Measurements from ENCODE around the gene ASTE1. TPM values are rescaled to one million over a fixed set of nuclear protein-coding genes. Genes with fewer than 3 reads are reported as not detected.
"Not testable (repeated sequence)": the region's sequence is repeated elsewhere in the genome, so short reads cannot be mapped to it uniquely, and the experiment has no call there.

Gene ASTE1, protein sequence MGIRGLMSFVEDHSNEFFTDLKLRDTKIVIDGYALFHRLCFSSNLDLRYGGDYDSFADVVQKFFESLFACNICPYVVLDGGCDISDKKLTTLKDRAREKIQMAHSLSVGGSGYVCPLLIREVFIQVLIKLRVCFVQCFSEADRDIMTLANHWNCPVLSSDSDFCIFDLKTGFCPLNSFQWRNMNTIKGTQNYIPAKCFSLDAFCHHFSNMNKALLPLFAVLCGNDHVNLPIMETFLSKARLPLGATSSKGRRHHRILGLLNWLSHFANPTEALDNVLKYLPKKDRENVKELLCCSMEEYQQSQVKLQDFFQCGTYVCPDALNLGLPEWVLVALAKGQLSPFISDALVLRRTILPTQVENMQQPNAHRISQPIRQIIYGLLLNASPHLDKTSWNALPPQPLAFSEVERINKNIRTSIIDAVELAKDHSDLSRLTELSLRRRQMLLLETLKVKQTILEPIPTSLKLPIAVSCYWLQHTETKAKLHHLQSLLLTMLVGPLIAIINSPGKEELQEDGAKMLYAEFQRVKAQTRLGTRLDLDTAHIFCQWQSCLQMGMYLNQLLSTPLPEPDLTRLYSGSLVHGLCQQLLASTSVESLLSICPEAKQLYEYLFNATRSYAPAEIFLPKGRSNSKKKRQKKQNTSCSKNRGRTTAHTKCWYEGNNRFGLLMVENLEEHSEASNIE
- 11.9 TPM for total RNA-seq

DNA sequence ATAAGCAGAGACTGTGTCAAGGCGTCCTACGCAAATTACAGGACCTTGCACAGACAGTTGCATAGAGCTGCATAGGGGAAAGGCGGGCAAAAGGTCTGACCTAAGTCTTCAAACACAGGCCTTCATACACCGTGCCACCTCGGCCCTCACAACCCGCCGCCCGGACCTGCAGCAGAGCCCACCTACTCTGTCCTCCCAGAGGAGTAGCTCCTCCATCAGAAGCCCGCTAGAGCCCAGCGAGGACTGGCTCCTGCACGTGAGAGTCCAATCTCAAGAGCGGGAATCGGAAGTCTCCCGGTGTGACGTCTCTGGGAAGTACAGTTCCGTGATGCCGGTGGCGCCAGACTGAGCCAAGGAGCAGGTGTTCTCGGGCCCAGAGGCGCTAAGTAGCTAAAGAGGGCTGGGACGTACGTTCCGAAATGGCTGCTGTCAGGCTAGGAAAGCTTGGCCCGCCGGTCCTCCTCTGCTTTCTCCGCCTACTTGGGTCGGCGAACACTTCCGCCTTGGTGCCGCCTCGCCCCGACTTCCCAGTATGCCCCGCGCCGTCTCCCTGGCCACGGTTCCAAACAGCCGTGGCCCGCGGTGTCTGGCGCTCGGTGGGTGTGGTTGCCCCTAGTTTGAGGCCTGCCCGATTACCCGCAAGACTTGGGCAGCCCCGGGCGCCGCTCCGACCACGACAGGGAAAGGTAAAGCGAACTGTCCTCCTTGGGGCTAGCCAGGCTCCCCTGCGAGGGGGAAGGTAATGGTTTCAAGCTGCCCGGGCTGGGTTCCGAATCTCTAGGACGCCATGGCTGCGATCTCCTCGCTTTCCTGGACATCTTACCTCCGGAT, at the start of gene ASTE1, which contains the start of gene NEK11:
Gene ASTE1, minus strand, starts transcription at position 505 of the 831 bp plus-strand sequence. CDS start 1,519 bp downstream, outside the sequence.
Gene NEK11, plus strand, starts transcription at position 557 of the 831 bp plus-strand sequence. CDS start 2,832 bp downstream, outside the sequence.
- peak; percentile 90 for DNase-seq

DNA sequence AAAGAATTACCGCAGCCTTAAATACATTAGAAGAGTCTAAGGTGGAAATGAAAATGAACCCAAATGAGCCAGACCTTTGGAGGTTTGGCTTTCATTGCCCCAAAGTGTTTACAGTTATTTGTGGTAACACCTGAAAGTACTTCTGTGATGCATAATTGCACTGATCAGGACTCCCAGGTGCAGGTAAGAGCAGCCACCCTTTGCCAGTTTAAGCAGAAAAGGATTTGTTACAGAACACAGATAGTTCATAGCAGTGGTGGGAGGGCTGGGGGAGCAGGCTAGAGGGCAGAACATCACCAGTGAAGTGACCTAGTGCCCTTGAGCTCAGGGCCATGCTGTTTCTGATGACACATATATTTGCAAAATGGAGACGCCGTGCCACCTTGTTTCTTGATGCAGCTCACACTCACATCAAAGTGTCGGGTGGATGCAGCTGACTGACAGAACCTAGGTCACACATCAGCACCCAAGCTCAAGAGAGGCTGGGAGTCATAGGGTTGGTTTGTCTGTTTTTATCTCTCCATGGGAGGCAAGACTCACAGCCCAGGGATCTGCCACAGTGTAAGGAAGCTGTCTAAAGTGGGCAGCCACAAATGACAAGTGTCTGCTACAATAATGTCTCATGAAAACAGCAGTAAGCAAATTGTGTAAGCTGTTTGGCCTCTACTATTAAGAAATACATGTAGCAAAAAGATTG, 49.2 kb upstream of the ASTE1 start:
- no peak for DNase-seq

DNA sequence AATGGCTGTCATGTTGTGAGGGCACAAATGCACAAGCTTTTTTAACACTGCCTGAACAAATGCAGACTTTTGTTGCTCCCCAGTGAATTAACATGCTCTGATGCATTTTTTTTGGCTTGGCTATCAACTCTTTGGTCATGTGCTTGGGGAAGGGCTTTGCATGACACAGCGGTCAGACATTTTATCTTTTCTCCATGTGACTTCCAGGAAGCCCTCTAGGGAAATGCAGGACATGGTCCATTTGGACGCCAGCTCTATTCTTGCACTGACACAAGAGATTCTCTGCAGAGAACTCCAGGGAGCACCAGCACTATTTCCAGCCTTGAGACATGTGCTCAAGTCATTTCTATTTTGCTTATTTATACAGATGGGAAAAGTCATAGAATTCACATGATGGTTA, 46.2 kb upstream of the ASTE1 start:
- DNase-seq: no peak

DNA sequence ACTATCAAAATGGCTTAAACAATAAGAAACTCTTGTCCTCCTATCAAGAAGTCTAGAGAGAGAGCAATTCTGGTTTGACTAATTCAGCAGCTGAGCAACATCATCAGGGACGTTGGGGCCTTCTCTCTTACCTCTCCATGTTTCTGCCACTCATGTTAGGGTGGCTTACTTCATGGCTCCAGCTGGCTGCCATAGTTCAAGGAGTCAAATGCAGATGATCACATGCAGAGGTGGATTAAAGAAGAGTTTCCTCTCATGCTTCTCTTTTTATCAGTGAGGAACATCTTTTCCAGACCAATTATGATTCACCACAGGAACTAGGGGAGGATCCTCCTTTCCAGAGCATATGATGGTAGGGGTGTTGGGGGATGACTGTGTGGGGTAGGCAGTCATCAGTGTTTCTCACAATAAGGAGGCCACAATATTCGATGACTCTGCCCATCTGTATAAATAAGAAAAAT, 45.5 kb upstream of the ASTE1 start:
- no peak for DNase-seq

DNA sequence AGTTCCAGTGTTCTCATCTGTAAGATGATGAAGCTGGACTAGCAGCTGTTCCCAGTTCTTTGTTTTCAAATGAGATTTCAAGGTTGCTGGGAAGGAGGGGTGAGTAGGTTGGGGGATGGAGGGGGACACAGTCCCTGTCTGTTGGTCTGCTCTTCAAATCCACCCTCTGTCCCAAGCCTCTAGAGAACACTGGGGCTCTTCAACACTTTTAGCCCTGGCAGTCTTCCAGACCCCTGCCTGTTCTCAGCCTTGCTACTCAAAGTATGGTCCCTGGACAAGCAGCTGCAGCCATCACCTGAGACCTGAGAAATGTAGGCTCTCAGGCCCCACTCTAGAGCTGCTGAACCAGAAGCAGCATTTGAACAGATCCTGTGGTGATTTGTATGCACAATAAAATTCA, 41.4 kb upstream of the ASTE1 start:
- DNase-seq: no peak

DNA sequence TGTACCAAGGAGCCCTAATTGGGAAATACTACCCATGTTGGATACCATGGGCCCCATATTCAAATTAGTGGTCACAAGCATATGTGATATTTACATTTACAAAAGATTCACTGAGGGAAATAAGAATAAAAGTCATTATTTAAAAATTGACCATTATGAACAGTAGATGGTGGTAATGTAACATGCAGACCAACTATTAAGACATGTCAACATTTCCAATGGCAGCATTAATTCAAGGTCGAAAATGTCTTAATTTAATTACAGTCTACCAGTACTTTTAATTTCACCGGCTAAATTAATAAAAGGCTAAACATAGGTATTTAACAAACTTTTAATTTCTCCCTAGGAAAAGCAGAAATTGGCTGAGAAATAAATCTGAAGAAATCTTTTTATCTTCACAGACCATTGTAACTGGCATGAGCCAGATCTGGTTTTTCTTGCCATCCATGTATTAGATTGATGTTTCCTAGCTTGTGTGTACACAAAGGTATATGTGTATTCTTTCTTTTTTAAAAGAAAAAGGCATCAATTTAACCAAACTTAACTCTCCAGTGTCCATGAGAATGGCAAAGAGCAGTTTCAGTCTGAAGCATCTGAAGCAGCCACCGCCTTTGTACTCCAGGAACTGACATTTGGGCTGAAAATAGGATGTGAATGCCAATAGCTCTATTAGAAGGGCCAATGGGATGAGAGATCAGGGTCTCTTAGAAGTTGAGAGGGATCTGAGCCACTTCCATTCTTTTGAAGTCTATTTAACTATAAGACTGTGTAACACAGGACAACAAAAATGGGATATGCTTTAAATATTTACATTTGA, 26.6 kb upstream of the ASTE1 start:
- no peak for DNase-seq

DNA sequence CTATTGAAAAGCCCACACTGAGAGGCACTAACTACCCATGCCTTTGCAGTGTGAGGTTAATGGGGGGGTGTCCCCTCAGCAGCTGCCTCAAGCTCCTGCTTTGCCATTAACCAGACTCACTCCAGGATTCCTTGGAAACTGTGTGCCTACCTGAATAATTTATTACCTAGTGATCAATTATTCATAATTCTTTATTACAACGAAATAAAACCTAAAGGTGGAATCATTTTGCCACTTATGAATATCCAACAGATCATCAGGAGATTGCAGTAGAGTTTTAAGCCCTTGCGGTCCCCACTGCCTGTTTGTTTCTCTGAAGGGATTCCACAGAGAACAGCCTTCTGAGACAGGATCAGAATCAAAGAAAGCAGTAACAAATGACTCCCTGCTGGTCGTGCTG, 23.4 kb upstream of the ASTE1 start:
- no peak for DNase-seq

DNA sequence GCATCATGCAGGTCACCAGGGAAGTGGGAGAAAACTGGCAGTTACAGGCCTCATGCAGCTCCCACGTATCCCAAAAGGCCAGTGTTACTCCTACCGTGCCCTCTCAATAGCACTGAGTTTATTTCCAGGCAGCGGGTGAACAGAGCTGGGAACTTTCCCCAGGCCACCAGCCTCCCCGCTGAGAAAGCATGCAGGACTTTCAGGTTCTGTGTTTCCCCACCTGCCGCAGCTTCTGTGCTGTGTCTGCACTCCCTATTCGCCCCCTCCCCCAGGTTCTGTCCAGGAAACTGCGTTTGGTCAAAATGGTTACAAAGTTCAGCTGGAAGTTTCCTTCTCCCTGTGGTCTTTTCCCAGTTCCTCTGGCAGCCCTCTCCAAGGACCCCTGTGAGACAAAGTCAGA, 21.4 kb upstream of the ASTE1 start:
- DNase-seq: no peak

DNA sequence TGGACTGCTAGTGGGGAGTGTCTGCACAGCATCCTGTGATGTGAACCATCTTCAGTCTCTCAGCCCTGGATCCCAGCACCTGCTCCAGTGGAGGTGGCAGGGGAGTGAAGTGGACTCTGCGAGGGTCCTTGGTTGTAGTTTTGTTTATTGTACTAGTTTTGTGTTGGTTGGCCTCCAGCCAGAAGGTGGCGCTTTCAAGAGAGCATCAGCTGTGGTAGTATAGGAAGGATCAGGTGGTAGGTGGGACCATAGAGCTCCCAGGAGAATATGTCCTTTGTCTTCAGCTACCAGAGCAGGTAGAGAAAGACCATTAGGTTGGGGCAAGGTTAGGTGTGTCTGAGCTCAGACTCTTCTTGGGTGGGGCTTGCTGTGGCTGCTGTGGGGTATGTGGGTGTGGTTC, 21.0 kb upstream of the ASTE1 start:
- DNase-seq: no peak

DNA sequence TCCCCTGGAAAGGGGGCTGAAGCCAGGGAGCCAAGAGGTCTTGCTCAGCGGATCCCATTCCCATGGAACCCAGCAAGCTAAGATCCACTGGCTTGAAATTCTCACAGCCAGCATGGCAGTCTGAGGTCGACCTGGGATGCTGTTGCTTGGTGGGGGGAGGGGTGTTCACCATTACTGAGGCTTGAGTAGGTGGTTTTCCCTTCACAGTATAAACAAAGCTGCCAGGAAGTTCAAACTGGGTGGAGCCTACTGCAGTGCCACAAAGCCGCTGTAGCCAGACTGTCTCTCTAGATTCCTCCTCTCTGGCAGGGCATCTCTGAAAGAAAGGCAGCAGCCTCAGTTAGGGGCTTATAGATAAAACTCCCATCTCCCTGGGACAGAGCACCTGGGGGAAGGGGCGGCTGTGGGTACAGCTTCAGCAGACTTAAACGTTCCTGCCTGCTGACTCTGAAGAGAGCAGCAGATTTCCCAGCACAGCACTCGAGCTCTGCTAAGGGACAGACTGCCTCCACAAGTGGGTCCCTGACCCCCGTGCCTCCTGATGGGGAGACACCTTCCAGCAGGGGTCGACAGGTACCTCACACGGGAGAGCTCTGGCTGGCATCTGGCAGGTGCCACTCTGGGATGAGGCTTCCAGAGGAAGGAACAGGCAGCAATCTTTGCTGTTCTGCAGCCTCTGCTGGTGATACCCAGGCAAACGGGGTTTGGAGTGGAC, 15.8 kb upstream of the ASTE1 start:
- DNase-seq: not testable (repeated sequence)

DNA sequence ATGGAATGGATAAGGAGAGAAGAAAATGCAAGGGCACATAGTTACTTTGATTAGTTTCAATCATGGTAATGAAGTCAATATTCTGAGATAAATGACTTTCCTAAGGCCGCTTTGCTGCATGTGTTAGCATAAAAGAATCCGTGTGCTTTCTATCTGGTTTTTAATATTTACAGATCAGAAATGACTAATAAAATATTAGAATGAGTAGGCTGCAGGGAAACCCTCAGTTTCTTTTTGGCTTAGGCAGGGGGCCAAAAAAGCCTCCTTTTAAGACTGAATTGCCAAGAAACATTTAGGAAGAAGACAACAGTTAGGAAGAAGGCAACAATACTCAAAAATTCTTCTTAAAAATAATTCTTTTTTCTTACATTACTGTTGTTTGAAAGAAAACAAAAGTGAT, 11.7 kb upstream of the ASTE1 start:
- DNase-seq: no peak

DNA sequence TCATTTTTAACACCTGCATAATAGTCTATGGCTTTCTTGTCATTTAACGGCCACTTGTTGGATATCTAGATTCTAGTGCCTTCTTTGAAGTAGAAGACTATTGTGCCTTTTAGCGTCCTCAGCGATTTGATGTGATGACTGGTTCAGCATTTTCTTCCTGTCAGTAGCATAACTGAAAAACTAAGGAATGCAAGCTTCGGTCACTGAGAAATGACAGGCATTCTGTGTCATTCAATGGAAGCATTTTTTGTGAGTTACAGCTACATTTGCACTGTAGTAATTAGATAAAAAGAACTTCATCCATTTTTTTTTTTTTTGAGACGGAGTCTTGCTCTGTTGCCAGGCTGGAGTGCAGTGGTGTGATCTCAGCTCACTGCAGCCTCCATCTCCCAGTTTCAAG, 10.4 kb upstream of the ASTE1 start:
- no peak for DNase-seq

DNA sequence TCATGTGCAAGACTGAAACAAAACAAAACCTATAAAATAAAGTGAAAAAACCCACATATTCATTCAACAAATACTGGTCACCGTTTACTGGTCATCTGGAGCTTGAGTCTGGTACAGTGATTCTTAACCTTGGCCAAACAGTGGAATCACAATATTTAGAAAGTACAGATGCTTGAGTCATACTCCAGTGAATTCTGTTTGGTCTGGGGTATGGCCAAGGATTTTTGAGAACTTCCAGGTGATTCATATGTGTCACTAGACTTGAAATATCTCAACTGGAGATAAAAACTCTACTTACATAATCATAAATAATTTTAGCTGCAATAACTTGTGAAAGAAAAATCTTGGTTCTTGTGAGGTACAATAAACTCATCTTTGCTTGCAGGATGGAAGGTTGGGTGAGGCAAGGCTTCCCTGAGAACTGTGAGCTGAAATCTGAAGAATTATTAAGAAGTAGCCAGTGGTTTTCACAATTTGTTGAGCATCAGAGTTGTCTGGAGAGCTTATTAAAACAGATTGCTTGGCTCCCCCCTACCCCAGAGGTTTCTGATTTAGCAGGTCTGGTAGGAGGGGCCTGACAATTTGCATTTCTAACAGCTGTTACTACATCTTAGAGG, 9.7 kb upstream of the ASTE1 start:
- no peak for DNase-seq

DNA sequence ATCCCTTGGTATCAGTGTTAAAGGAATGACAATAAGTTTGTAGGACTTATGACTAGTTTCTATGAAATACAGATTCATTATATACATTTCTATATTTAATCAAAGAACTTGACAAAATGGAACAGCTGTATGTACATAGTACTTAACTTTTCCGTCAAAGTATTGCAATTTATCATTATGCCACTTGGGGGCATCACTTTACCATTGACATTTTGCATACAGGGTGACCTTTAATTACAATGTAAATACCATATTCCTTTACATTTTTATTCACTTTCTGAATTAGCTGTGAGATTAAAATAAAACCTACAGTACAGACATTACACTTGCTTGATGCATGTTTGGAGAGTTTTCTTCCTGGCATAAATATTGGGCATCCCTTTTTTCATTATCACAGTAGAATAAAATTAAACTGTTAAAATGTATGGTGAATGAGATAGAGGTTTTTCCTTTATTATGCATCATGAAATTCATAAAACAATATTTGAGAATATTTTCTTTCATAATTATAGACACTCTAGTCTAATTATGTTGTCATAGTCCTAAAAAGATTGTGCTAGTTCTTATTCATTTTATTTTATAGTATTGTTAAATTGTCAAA, 7.0 kb upstream of the ASTE1 start:
- no peak for DNase-seq

DNA sequence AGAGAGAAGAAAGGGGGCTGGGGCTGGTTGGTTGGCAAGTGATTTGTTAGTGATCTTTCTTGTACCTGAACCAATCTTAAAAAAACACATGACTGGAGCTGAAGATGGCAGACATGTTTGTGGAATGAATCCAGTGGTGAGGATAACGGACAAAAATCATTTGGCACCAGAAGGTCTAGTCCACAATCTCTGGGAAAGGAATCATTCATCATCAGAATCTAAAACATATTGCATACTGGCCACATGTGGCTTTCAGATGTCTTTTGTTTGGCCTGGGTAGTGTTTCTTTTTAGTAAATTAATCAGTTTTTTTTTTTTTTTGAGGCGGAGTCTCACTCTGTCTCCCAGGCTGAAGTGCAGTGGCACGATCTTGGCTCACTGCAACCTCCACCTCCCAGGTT, 5.0 kb upstream of the ASTE1 start:
- DNase-seq: no peak

DNA sequence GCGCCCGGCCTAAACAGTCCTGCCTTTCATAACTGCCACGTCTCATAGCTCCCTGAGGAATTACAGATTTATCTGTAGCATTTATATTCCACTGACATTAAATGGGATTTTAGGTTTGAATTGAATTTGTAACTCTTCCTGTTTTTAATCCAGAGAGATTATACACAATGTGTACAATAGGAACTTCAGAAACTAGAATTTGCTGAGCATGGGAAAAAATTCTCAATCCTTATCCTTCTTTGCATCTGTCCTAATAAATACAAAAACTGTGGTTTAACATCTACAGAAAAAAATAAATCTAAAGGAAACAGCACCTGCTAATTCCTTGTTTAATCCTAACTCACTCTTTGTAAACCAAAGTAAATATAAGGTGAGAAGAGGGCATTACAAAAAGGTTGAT, 2.2 kb upstream of the ASTE1 start:
- DNase-seq: no peak

DNA sequence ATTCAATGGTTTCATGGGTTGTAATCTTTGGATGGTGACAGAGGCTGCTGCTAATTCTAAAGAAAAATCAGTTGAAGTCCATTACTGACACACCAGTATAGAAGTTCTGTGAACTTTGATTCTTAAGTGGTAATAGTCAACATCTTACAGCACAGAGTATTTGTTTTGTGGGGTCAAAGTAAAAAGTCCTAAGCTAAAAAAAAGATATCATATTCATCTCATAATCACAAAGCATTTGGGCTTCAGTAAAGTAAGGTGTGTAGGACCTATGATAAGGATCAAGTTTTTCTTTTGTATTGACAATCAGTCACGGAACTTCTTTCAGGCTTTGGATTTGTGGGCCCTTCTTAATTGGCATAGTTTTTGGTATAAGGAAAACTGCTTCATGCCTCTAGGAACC, 1.1 kb downstream of the ASTE1 start:
- no peak for DNase-seq

DNA sequence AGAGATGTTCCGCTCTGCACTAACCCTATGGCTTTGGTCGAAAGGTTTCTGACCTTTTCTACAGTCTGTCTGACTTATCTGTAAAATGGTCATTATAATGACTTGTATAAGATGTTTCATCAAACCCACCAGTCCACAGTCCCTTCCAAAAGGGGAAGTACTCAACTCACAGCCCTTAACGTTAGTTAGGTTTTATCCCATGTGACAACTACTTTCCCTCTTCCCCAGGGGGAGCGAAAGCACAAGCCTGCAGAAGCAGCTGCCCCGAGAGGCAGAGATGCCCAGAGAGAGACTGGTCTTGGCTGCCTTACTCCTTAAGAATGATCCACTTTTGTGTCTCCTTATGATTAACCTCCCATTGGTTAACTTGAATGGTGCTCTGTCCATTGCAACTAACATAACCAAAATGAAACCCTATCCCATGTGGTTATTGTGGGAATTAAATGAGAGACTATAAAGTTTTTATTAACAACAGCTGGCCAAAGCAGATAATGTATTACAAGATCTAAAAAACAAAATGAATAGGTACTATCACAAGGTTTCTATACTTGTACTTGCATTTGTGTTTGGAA, 6.4 kb downstream of the ASTE1 start:
- no peak for DNase-seq

DNA sequence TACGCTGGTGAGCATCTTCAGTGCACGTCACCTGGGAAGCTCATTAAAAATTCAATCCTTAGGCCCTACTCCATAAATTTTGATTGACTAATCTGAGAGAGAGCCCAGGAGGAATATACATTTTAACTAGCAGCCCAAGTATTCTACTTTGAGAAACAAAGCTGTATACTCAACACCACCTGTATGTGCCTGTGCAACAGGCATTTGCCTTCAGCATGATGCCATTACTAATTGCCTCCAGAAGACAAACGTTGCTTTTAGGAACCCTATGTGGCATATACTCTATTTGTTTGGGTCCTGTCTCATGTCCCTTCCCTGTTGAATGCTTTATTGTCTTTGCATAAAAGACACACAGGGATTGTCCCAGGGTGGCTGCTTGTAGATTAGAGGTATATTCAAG, 7.7 kb downstream of the ASTE1 start:
- DNase-seq: no peak

Data from occipital lobe (tissue), 2 donors.